Measurements from ENCODE around the gene LIPE.

The LIPE gene

GRCh38 chr19:42392165-42392564 lies 35.0 kb downstream of the LIPE start:
- intact Hi-C loops (cut with DNase I), result no loop called here
- DNase-seq, result no peak

DNA sequence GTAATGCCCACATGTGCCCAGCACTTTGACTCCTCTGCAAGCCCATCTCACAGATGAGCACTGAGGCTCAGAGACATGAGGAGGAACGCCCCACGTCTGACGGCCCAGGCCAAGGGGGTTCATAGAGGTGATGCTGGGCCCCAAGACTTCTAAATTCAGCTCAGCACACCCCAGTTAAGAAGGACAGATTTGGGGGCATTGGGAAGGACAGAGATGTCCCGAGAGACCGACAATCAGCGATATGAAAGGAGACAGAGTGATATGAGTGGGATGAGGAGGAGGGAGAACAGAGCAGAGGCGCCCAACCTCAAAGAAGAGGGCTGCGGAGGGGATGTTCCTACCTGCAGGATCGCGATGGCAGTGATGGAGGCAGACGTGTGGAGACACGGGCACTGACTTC lies 37.3 kb downstream of the LIPE start, which contains the start of gene CNFN:
TSS of gene CNFN (minus strand) at position 399 of the 400 bp plus-strand sequence. CDS start 1,260 bp downstream, outside the sequence.
- intact Hi-C loops (cut with DNase I), result no loop called here
- DNase-seq, result no peak

DNA sequence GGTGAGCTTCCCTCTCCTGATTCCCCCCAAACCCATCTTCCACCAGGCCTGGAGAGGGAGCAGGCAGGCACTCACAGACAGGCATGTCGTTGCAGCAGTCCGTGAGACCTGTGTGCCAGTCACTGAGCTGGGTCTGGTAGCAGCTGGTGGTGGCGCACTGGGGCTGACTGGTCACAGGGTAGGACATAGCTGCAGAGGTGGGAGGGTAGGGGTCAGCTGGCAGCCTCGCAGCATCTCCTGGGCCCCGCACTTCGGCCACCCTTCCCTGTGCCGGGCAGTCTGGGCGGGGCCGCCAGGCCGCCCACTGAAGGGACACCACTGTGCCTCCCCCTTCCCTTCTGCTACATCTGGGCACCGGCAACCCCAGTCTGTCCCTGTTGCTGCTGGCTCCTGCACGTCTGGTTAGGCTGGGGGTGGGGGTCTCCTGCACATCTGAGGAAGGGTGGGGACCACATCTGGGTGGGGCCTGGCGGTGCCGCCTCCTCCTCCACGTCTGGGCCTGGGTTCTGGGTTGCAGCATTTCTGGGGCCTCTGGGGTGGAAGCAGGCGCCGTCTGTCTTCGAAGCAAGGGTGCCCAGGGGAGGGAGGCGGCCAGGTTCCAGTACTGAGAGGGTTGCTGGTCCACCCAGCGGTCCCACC lies 38.2 kb downstream of the LIPE start:
- intact Hi-C loops (cut with DNase I), result no loop called here
- DNase-seq, result peak in 1 of 10 donors; percentile 79

DNA sequence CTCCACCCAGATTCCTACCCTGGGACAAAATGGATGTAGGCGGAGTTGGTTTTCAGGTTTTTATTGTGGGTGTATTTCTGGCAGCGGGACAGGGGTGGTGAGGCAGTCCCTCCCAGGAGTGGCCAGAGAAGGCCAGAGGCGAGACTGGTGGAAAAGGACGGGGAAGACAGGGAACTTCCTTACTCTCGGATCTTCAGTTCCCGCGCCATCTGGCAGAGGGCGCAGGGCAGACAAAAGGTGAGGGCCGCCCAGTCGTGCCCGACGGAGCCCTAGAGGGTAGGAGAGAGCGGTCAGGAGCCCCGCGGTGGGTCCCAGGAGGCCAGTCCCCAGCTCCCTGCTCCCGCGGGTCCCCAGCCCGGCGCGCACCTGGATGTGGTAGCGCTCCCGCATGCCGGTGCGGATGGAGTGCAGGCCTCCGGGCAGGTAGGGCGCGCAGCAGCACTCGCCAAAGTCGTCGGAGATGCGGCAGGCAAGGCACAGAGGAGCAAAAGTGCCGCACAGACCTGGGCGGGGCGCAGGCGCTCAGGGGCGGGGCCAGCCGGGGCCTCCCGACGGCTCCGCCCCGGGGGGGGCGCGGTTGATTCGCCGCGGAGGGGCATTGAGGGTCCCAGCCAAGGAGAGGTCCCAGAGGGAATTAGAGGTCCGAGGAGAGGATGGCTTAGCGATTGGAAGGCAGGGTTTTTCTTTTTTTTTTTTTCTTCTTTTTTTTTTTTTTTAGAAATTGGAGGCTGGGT lies 40.0 kb downstream of the LIPE start:
- DNase-seq, result peak in 4 of 10 donors; percentile 30 to 91 (median 42)
- intact Hi-C loops (cut with DNase I), result no loop called here

DNA sequence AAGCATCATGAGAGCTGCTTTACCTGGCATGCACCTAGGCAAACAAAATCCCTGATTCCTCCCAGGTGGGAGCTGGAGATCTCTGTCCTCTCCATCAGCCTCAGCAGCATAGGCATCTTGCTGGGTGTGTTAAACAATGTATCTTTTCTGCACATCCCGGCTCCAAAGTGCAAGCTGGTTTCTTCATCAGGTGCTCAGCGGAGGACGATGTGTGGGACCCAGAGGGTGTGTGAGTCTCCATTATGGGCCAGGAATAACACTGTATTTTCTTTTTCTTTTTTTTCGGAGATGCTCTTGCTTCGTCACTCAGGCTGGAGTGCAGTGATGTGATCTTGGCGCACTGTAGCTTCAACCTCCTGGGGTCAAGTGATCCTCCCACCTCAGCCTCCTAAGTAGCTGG lies 47.0 kb downstream of the LIPE start:
- no peak for DNase-seq
- intact Hi-C loops (cut with DNase I), result loop anchor here (5.0 kb wide), 1 partner anchor 38 kb away; no protein-coding TSS in a partner anchor

DNA sequence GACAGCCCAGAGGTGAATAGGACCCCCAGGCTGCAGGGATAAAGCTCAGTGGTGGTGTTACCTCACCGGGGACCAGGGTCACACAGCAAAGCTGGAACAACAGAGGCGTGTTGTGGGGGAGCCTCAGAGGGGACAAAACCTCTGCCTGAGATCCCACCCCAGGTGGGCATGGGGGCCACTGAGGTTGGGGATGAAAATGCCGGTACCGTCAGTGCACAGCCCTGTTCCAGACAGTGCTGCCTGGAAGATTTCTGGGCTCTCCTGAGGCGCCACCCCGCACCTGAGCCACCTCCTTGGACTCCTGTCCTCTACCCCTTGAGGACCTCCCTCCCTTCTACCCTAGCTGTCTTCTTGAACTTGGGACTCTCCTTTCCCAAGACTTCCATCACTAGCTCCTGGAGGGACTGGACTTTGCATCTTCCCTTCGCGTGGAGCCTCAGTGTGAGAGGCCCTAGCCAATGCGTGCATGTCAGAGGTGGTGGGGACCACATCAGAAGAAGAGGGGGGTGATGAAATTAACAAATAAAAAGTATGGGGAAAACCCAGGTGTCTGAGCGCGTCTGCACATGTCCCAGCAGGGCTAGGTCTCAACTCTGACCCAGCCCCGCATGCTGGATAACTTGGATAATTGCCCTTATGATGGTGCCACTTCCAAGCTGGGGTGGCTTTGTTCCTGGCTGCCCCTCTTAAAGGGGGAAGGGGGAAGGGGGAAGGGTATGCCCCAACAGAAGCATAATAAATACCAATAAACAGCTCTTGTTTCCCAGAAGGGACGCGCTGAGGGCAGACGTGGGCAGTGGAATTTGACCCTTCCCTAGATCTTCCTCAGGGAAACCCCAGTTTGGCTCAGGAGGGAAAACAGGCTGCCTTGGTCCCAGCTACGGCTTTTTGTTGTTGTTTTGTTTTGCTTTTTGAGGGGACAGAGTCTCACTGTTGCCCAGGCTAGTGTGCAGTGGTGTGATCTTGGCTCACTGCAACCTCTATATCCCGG lies 48.7 kb downstream of the LIPE start:
- DNase-seq, result no peak

DNA sequence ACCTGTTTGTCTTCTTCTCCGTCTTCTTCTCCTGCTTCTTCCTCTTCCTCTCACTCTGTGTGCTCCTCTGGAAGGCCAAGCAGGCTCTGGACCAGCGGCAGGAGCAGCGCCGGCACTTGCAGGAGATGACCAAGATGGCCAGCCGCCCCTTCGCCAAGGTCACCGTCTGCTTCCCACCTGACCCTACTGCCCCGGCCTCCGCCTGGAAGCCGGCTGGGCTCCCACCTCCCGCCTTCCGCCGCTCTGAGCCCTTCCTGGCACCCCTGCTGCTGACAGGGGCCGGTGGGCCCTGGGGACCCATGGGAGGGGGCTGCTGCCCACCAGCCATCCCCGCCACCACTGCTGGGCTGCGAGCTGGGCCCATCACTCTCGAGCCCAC lies 51.0 kb downstream of the LIPE start:
- intact Hi-C loops (cut with DNase I), result no loop called here
- DNase-seq, result no peak

More for the DNA sequence above, 48.7 kb downstream of the LIPE start:
- intact Hi-C loops (cut with DNase I), result no loop called here

DNA sequence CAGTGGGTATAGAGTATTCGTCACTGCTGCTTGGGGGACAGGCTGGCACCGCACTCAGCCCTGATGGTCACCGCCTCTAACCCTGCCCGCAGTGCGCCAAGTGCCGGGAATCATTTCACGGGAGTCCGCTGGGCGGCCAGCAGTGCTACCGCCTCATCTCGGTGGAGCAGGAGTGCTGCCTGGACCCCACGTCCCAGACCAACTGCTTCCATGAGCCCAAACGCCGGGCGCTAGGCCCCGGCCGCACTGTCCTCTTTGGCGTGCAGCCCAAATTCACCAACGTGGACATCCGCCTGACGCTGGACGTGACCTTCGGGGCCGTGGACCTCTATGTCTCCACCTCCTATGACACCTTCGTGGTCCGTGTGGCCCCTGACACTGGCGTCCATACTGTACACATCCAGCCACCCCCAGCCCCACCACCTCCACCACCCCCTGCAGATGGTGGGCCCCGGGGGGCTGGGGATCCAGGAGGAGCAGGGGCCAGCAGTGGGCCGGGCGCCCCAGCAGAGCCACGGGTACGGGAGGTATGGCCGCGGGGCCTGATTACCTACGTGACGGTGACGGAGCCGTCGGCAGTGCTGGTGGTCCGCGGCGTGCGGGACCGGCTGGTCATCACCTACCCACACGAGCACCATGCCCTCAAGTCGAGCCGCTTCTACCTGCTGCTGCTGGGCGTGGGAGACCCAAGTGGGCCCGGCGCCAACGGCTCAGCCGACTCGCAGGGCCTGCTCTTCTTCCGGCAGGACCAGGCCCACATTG lies 51.6 kb downstream of the LIPE start:
- DNase-seq, result peak in 1 of 10 donors; percentile 78
- intact Hi-C loops (cut with DNase I), result no loop called here

- intact Hi-C loops (cut with DNase I), result no loop called here
- DNase-seq, result no peak
Observed at GRCh38 chr19:42374826-42375376, 52.3 kb downstream of the LIPE start.

- intact Hi-C loops (cut with DNase I), result no loop called here
- DNase-seq, result no peak
Observed at GRCh38 chr19:42370626-42371175, 56.5 kb downstream of the LIPE start.

GRCh38 chr19:42370068-42370520 lies 57.1 kb downstream of the LIPE start:
- intact Hi-C loops (cut with DNase I), result no loop called here
- DNase-seq, result no peak

- intact Hi-C loops (cut with DNase I), result no loop called here
Observed at GRCh38 chr19:42369433-42370067, 57.6 kb downstream of the LIPE start.

DNA sequence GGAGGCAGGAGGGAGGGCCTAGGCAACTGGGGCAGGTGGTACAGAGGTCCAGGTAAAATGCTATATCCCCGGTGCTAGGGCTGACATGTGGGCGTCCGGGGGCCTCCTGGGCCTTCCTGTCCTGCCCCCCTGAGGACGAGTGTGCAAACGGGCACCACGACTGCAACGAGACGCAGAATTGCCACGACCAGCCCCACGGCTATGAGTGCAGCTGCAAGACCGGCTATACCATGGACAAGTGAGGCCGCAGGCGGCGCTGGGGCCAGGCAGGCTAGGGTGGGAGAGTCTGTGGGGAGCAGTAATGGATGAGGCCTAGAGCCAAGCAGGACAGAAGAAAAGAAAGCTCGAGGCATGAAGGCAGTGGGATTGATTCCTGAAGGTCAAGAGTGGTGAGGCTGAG lies 58.4 kb downstream of the LIPE start:
- DNase-seq, result no peak
- intact Hi-C loops (cut with DNase I), result no loop called here

More at GRCh38 chr19:42369433-42370067, 57.6 kb downstream of the LIPE start:
- DNase-seq, result no peak

GRCh38 chr19:42368360-42368759 lies 58.8 kb downstream of the LIPE start:
- DNase-seq, result no peak
- intact Hi-C loops (cut with DNase I), result no loop called here

- no peak for DNase-seq
- intact Hi-C loops (cut with DNase I), result no loop called here
Observed at GRCh38 chr19:42367929-42368328, 59.3 kb downstream of the LIPE start.

DNA sequence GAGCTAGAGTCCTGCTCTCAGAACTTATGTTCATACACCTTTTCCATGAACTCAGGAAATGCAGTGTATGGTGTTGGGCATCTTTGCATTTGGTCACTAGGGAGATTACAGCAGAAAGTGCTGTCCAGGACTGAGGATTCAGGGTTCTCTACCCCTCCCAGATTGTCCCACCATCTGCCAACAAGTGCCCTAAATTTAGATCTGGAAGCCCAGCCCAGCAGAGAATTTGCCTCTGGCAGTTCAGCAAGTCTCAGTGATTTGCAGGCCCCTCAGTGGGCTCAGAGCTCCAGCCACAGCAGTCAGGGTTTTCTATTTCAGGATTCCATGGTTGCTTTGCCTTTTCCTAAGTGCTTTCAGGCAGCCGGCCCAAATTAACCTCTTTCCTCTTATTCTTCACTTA lies 60.5 kb downstream of the LIPE start:
- intact Hi-C loops (cut with DNase I), result no loop called here
- no peak for DNase-seq

DNA sequence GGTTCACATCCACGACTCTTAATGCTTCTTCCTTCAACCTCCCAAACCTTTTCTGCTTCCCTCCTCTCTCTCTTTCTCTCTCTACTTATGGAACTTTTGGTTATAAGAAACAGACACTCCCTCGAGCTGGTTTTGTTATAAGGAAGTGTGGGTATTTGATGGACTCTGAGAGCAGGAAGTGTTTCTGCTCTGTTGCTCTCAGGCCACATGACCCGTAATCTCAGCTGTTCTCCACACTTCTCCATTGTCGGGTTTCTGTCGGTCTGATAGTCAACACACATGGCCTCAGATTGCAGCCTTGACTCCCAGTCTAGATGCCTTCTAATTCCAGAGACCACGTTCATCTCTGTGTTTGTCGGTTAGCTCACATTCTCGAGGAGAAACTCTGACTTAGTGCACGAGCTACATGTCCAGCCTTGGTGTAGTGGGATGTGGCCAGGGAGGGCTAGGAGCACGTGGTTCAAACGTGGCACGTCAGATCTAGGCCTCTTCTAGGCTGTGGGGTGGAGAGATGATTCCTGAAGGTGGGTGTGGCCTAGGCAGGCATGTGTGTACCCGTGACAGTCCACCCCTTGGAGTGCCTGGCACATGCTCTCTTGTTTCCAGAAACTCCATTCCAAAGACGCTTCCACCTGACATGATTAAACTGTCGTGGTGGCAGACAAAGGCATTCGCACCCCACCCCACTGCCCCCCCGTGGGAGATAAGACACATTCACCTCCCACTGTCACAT lies 63.4 kb downstream of the LIPE start:
- intact Hi-C loops (cut with DNase I), result no loop called here
- DNase-seq, result no peak

- intact Hi-C loops (cut with DNase I), result no loop called here
Observed at GRCh38 chr19:42362891-42363440, 64.2 kb downstream of the LIPE start.

More at GRCh38 chr19:42362891-42363440, 64.2 kb downstream of the LIPE start:
- no peak for DNase-seq

Measured in posterior cingulate gyrus (tissue), 11 donors.